SH-SY5Y (cell line): ENCODE data around the gene MLF1.

Experiments used
- GATA2 ChIP-seq: IDR thresholded peaks from 2 replicates; pipeline ENCODE4 v1.6.1; 2011; ENCODE audit warnings: mild to moderate bottlenecking, low read depth, low read length
- GATA3 ChIP-seq: IDR thresholded peaks from 2 replicates; pipeline ENCODE4 v1.6.1; 2011; ENCODE audit warnings: low read depth, mild to moderate bottlenecking, low read length, moderate library complexity

Gene MLF1

GRCh38 chr3:158565076-158565475 is 5.9 kb upstream of the MLF1 start:
- no peak for TF ChIP-seq GATA3

DNA sequence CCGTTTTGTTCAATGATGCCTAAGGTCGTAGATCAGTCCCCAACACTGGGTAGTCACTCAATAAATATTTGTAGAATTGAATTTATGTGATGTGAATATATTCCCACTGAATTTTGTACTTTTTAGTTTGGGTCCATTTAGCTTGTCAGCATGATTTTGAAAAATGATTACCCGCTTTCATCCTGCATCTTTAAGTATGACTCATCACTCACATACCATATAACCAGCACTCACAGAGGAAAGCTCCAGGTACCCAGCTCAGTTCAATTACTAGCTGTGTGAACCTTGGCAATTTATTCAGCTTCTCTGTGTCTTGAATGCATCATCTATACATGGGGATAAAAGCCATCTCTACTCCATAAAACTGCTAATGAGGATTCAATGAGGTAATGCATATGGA is 2.2 kb upstream of the MLF1 start:
- TF ChIP-seq GATA2 (no peak), GATA3 (no peak)

- TF ChIP-seq GATA2 (no peak), GATA3 (no peak)
These were observed 1.2 kb upstream of the MLF1 start for GRCh38 chr3:158569794-158570193.

GRCh38 chr3:158571969-158572765 is 1.2 kb downstream of the MLF1 start:
- TF ChIP-seq GATA2 (no peak), GATA3 (no peak)

GRCh38 chr3:158572766-158573060 is 1.7 kb downstream of the MLF1 start:
- TF ChIP-seq GATA2: no peak
- no peak for TF ChIP-seq GATA3

GRCh38 chr3:158573714-158574113 is 2.7 kb downstream of the MLF1 start:
- TF ChIP-seq GATA3 (no peak), GATA2 (no peak)

DNA sequence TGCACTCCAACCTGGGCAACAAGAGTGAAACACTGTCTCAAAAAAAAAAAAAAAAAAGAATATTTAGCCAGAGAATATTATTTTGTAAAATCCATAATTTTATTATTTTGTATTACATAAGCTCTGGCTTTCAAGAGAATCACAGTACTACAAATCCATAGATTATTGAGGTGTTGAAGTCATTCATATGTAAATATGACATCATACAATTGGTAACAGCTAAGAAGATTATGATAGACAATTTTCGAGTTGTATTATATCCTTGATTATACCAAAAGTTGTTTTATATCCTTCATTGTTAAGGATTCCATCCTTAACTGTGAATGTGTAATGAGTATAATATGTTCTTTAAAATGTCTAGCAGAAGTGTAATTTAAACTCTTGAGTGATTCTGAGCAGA is 3.7 kb downstream of the MLF1 start:
- TF ChIP-seq GATA2: no peak
- TF ChIP-seq GATA3: no peak

DNA sequence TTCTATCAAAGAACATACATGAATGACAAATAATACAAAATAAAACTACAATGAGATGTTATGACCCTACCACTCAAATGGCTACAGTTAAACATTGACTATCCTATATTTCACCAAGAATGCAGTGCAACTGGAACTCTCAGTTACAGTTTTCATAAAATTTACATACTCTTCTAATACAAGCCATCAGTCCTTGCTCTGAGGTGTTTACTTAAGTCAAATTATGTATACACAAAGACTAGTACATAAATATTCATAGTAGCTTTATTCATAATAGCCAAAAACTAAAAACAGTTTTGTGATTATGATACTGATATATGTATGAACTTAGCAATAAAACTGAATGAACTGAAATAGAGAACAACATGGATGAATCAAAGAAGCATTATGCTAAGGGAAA is 19.2 kb downstream of the MLF1 start:
- TF ChIP-seq GATA3: no peak
- no peak for TF ChIP-seq GATA2

DNA sequence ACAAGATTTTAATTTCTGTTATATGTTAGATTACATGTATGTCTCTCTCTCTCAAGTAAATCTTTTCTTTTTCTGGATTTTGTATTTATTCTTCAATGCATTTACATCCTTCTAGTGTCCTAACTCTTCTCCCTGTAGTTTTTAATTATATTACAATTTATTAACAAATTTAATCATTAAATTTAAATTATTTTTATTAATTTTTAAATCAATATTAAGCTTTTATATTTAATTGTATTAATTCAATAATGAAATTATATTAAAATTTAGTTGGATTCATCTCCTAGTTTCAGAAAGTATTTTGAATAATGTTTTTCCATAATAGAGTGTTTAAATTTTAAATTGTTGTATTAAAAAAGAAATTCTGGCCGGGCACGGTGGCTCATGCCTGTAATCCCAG is 29.8 kb downstream of the MLF1 start:
- TF ChIP-seq GATA2 (no peak), GATA3 (no peak)

- TF ChIP-seq GATA3: no peak
These were observed 31.2 kb downstream of the MLF1 start for GRCh38 chr3:158602227-158602626.

DNA sequence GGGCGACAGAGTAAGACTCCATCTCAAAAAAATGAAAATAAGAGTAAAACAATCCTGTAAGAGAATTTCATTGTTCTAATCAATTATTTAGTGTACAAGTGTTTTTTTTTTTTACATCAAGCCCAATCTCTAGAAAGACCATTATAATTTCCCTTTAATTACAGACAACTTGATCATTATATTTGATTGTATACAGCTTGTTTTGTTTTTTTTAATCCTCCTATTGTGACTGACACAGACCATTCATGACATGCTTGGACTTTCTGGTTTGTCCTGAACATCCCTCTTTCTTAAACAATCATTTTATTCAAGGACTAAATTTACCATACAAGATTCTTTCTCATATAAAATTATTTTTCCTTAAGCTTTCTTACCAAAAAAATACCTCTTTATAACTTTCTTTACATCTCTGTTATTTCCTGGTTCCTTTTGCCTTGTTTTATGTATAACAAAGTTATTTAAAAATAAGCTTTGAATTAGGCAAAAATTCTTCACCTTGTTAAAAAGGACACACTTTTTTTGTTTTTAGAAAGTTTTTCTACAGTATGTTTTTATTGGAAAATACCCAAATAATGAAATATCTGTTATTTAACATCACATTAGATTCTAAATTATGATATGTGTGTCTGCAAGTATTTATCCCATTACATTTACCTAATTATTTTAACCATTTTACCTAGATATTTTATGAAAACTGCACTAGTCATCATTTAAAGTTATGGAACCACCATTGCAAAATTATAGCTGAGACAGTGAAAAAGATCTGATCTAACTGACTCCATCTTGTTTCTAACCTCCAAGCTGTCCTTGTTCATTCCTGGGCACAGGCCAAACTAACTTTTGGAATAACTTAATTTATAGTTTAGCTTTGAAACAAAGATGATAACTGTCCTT is 47.2 kb downstream of the MLF1 start:
- TF ChIP-seq GATA3 (no peak), GATA2 (no peak)

DNA sequence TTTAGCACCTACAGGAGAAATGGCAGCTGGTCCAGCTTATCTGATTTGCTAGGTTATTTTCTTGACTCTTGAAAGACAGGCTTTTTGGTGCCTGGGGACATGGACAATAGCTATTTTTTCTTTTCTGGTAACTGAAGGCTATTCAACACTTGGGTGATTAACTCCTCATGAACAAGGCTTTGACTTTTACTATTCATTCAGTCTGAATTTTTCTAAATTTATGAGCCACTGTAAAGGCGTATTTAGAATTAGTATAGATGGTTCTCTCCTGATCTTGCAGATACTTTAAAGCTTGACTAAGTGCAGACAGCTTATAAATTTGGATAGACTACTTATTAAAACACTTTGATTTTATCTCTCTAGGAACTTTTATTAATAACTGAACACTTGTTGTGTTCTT is 54.9 kb downstream of the MLF1 start:
- no peak for TF ChIP-seq GATA3
- TF ChIP-seq GATA2: no peak

- TF ChIP-seq GATA3: no peak
- no peak for TF ChIP-seq GATA2
These were observed 61.0 kb downstream of the MLF1 start for GRCh38 chr3:158631981-158632380.

GRCh38 chr3:158640646-158641045 is 69.7 kb downstream of the MLF1 start:
- TF ChIP-seq GATA3: no peak
- no peak for TF ChIP-seq GATA2

DNA sequence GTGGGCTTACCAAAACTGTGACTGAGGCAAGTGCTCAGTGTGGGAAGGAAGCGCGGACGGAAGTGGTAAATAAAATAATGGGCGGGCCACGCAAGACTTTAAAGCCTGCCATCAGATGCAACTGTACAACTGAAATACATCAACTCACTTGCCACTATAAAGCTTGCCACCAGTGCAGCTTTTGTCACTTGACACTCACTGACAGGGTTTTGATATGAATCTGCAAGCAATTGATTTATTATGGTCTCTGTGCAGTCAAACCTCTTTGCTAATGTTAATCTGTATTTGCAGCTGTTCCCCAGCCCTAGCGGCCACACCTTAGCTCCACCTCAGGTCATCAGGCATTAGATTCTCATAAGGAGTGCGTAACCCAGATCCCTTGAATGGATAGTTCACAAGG is 71.0 kb downstream of the MLF1 start:
- TF ChIP-seq GATA2: no peak
- no peak for TF ChIP-seq GATA3
